RWPE2 (cell line): ENCODE results near the gene ARL3.

Experiments
- ATAC-seq: fragments of 200-7000 bp; cut with Tn5 transposase; 3 replicates; pipeline ENCODE4 v1.9.1; 2021; ENCODE audit warnings: low read depth
- DNase-seq: peaks from one replicate; pipeline ENCODE4 v3.0.0-alpha.2; 2020; ENCODE audit warnings: low spot score
- H3K27ac ChIP-seq: fragments of 450-650 bp; 2 replicates; pipeline ENCODE4 v1.5.1; 2017; ENCODE audit warnings: mild to moderate bottlenecking; ENCODE audit not compliant: poor library complexity, severe bottlenecking
- H3K27me3 ChIP-seq: fragments of 250-450 bp; sonication (Bioruptor Pico); 2 replicates; pipeline ENCODE4 v1.5.1; 2021; ENCODE audit warnings: mild to moderate bottlenecking, moderate library complexity; ENCODE audit not compliant: insufficient read depth, poor library complexity, severe bottlenecking
- H3K36me3 ChIP-seq: fragments of 250-450 bp; sonication (Bioruptor Pico); 2 replicates; pipeline ENCODE4 v1.5.1; 2020; ENCODE audit warnings: low read depth, mild to moderate bottlenecking, moderate library complexity
- H3K4me1 ChIP-seq: fragments of 250-450 bp; sonication (Bioruptor Pico); 2 replicates; pipeline ENCODE4 v1.5.1; 2021; ENCODE audit warnings: mild to moderate bottlenecking, moderate library complexity; ENCODE audit not compliant: insufficient read depth, poor library complexity, severe bottlenecking
- H3K4me3 ChIP-seq: fragments of 250-450 bp; sonication (Bioruptor Pico); 2 replicates; pipeline ENCODE4 v1.5.1; 2021; ENCODE audit warnings: mild to moderate bottlenecking, moderate library complexity; ENCODE audit not compliant: severe bottlenecking
- H3K9me3 ChIP-seq: fragments of 250-450 bp; sonication (Bioruptor Pico); 2 replicates; pipeline ENCODE4 v1.5.1; 2021; ENCODE audit warnings: mild to moderate bottlenecking, moderate library complexity; ENCODE audit not compliant: severe bottlenecking
- CTCF ChIP-seq: fragments of 450-650 bp; IDR thresholded peaks from one replicate; pipeline ENCODE4 v1.5.1; 2017; ENCODE audit warnings: mild to moderate bottlenecking, moderate library complexity; ENCODE audit not compliant: poor library complexity, severe bottlenecking

Gene ARL3

GRCh38 chr10:102652170-102652916, 61.9 kb downstream of the ARL3 start:
- no peak for TF ChIP-seq CTCF
- ATAC-seq (no peak), DNase-seq (no peak)
- no peak overlapping the region for H3K4me3 ChIP-seq
- H3K9me3 ChIP-seq: no peaks in the 10 kb centered on the region
- H3K36me3 ChIP-seq: peaks cover 57% of the 10 kb centered on the region
- H3K27me3 ChIP-seq: no peaks in the 10 kb centered on the region
- no peak overlapping the region for H3K27ac ChIP-seq
- peaks cover 9% of the 10 kb centered on the region for H3K4me1 ChIP-seq

- peak; percentile 37 for DNase-seq
- no peak overlapping the region for H3K4me3 ChIP-seq
- no peak overlapping the region for H3K27ac ChIP-seq
- peaks cover 14% of the 10 kb centered on the region for H3K4me1 ChIP-seq
- H3K27me3 ChIP-seq: no peaks in the 10 kb centered on the region
- H3K36me3 ChIP-seq: peaks cover 56% of the 10 kb centered on the region
- H3K9me3 ChIP-seq: no peaks in the 10 kb centered on the region
- no peak for ATAC-seq
- no peak for TF ChIP-seq CTCF
These were observed 62.6 kb downstream of the ARL3 start for GRCh38 chr10:102651455-102652169.

GRCh38 chr10:102650655-102651454, 63.3 kb downstream of the ARL3 start:
- Histone ChIP-seq H3K27ac (no peak overlapping the region), H3K9me3 (no peaks in the 10 kb centered on the region), H3K4me1 (peaks cover 16% of the 10 kb centered on the region), H3K36me3 (peaks cover 51% of the 10 kb centered on the region), H3K27me3 (no peaks in the 10 kb centered on the region), H3K4me3 (no peak overlapping the region)
- no peak for TF ChIP-seq CTCF
- no peak for ATAC-seq
- DNase-seq: no peak

- ATAC-seq (no peak), DNase-seq (peak; percentile 65)
- no peak for TF ChIP-seq CTCF
- peak overlapping the region; percentile 94 for H3K27ac ChIP-seq
- no peaks in the 10 kb centered on the region for H3K9me3 ChIP-seq
- H3K4me3 ChIP-seq: no peak overlapping the region
- peaks cover 16% of the 10 kb centered on the region for H3K4me1 ChIP-seq
- no peaks in the 10 kb centered on the region for H3K27me3 ChIP-seq
- H3K36me3 ChIP-seq: peaks cover 43% of the 10 kb centered on the region
These were observed 64.2 kb downstream of the ARL3 start for GRCh38 chr10:102649797-102650654.
